Stimulated activated naive CD8-positive, alpha-beta T cell treated with anti-CD3 and anti-CD28 coated beads, Interleukin-15, amount 100 ng/mL, for 72 hours (primary cell): ENCODE results near the gene MN1.

Source experiments
- ATAC-seq: fragments of 150-1000 bp; cut with Tn5 transposase; 2 replicates; pipeline ENCODE4 v1.10.0; 2021; ENCODE audit warnings: mild to moderate bottlenecking, moderate library complexity
- DNase-seq, 2 donors: peaks; one replicate each; pipeline ENCODE4 v3.0.0; 2021 to 2022
- H3K27ac Mint-ChIP-seq, 2 donors: one replicate each; pipeline ENCODE4 v1.8.0; 2022; ENCODE audit warnings: mild to moderate bottlenecking in 2 of 2, mixed read lengths in 2 of 2, moderate library complexity in 2 of 2
- H3K27me3 Mint-ChIP-seq: one replicate; pipeline ENCODE4 v1.8.0; 2022; ENCODE audit warnings: mixed read lengths
- H3K4me1 Mint-ChIP-seq: one replicate; pipeline ENCODE4 v1.8.0; 2022; ENCODE audit warnings: mild to moderate bottlenecking, mixed read lengths
- H3K4me3 Mint-ChIP-seq, 2 donors: one replicate each; pipeline ENCODE4 v1.8.0; 2022; ENCODE audit warnings: mild to moderate bottlenecking in 2 of 2, mixed read lengths in 2 of 2, moderate library complexity in 1 of 2
- H3K9me3 Mint-ChIP-seq, 2 donors: one replicate each; pipeline ENCODE4 v1.8.0; 2022; ENCODE audit warnings: mixed read lengths in 2 of 2

The MN1 gene

GRCh38 chr22:27785831-27786230 is 15.7 kb downstream of the MN1 start:
- ATAC-seq (no peak), DNase-seq (no peak)
- H3K4me1 Mint-ChIP-seq, result peaks cover 7% of the 10 kb centered on the region
- H3K27me3 Mint-ChIP-seq, result peaks cover 32% of the 10 kb centered on the region
- H3K9me3 Mint-ChIP-seq, result no peaks in the 10 kb centered on the region
- H3K4me3 Mint-ChIP-seq, result no peak overlapping the region
- H3K27ac Mint-ChIP-seq, result no peak overlapping the region

DNA sequence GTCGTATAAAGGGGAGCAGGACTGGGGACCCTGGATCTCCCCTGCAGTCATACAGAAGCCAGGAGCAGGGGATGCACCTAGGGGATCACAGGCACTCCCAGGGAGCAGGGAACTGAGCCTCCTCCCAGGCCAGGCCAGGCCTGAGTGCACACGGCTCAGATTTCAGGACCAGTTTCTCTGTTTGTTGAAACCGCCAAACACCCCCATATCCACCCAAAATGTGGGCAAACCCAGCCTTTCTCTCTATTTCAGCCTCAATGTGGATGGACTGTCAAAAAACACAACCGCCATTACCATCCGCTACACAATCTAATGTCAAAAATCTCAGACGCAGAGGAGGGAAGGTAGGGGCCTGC is 17.5 kb downstream of the MN1 start:
- Mint-ChIP-seq H3K27ac (no peak overlapping the region), H3K4me1 (peaks cover 7% of the 10 kb centered on the region), H3K9me3 (no peaks in the 10 kb centered on the region), H3K27me3 (peaks cover 32% of the 10 kb centered on the region), H3K4me3 (no peak overlapping the region)
- no peak for DNase-seq
- ATAC-seq, result no peak

GRCh38 chr22:27783436-27784119 is 18.0 kb downstream of the MN1 start:
- no peak overlapping the region for H3K4me3 Mint-ChIP-seq
- no peaks in the 10 kb centered on the region for H3K9me3 Mint-ChIP-seq
- no peak overlapping the region for H3K27ac Mint-ChIP-seq
- DNase-seq (no peak), ATAC-seq (no peak)
- H3K4me1 Mint-ChIP-seq, result peaks cover 7% of the 10 kb centered on the region
- H3K27me3 Mint-ChIP-seq, result peaks cover 34% of the 10 kb centered on the region

GRCh38 chr22:27782088-27782487 is 19.5 kb downstream of the MN1 start:
- DNase-seq (no peak), ATAC-seq (no peak)
- H3K4me3 Mint-ChIP-seq, result no peak overlapping the region
- H3K4me1 Mint-ChIP-seq, result peaks cover 7% of the 10 kb centered on the region
- H3K27me3 Mint-ChIP-seq, result peaks cover 49% of the 10 kb centered on the region
- no peaks in the 10 kb centered on the region for H3K9me3 Mint-ChIP-seq
- no peak overlapping the region for H3K27ac Mint-ChIP-seq

GRCh38 chr22:27780161-27780575 is 21.4 kb downstream of the MN1 start:
- peaks cover 50% of the 10 kb centered on the region for H3K27me3 Mint-ChIP-seq
- H3K9me3 Mint-ChIP-seq, result no peaks in the 10 kb centered on the region
- ATAC-seq (no peak), DNase-seq (no peak)
- H3K27ac Mint-ChIP-seq, result no peak overlapping the region
- H3K4me3 Mint-ChIP-seq, result no peak overlapping the region
- peaks cover 2% of the 10 kb centered on the region for H3K4me1 Mint-ChIP-seq

DNA sequence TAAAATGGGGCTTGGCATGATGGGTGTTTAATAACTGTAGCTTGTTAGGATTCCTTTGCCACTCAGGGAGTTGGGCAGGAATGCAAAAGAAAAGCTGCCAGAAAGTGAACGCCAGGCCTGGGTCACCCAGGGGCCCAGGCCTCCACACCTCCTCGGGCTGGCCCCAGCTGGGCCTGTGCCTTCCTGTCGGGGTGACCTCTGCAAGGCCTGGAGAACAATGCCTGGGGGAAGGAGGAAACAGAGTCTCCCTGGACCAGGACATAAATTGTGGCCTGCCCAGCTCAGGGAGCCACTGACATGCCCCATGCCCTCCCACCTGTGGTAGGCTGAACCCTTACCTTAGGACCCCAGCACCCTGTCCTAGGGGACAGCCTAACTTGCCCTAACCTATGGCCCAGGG is 21.9 kb downstream of the MN1 start:
- no peaks in the 10 kb centered on the region for H3K9me3 Mint-ChIP-seq
- ATAC-seq, result no peak
- H3K27ac Mint-ChIP-seq, result no peak overlapping the region
- no peak for DNase-seq
- H3K4me3 Mint-ChIP-seq, result no peak overlapping the region
- peaks cover 44% of the 10 kb centered on the region for H3K27me3 Mint-ChIP-seq
- H3K4me1 Mint-ChIP-seq, result no peaks in the 10 kb centered on the region

DNA sequence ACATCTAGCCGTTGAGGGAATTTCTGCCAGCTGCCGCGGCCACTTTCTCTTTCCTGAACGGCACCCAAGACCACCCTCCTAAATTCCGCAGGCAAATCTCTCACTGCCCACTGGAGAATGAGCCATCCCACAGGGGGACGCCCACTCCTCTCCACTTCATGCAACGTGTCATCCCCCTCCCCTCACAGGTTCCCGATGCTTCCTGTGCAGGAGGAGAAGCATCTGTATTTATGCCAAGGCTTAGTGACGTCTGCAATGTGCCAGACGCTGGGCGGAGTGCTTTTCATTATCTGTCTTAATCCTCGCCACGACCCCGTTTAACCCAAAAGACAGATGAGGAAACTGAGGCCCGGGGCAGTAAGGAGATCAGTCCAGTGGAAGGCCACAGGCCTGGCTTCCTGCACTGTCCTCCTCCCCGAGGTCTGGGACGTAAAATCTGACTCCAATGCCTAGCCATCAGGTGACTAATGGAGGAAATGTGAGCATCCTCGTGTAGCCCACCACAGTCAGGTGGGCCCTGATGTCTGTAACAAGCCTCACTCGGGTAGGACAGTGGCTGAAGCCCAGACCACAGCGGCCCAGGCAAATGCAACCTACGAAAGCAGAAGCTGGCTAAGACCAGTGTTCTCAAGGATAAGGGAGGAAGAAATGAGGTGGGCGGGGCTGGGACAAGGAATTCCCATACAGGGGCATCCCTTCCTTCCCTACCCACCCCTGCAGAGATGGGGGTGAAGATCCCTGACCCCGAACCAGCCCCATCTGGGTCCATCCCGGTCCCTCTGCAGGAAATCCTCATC is 23.1 kb downstream of the MN1 start:
- DNase-seq (no peak), ATAC-seq (no peak)
- H3K27me3 Mint-ChIP-seq, result peaks cover 35% of the 10 kb centered on the region
- no peaks in the 10 kb centered on the region for H3K9me3 Mint-ChIP-seq
- no peaks in the 10 kb centered on the region for H3K4me1 Mint-ChIP-seq
- no peak overlapping the region for H3K4me3 Mint-ChIP-seq
- H3K27ac Mint-ChIP-seq, result no peak overlapping the region

DNA sequence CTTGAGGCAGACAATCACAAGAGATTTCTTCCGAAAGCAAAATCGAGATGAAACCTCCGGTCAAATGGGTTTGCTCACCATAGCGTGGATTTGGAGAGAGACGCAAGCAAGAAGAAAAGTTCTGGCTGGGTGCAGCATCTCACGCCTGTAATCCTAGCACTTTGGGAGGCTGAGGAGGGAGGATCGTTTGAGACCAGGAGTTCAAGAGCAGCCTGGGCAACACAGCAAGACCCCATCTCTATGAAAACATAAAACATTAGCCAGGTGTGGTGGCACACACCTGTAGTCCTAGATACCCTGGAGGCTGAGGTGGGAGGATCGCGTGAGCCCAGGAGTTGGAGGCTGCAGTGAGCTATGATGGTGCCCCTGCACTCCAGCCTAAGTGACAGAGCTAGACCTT is 24.4 kb downstream of the MN1 start:
- H3K9me3 Mint-ChIP-seq, result no peaks in the 10 kb centered on the region
- H3K27ac Mint-ChIP-seq, result no peak overlapping the region
- ATAC-seq (no peak), DNase-seq (no peak)
- peaks cover 35% of the 10 kb centered on the region for H3K27me3 Mint-ChIP-seq
- H3K4me1 Mint-ChIP-seq, result no peaks in the 10 kb centered on the region
- H3K4me3 Mint-ChIP-seq, result no peak overlapping the region

DNA sequence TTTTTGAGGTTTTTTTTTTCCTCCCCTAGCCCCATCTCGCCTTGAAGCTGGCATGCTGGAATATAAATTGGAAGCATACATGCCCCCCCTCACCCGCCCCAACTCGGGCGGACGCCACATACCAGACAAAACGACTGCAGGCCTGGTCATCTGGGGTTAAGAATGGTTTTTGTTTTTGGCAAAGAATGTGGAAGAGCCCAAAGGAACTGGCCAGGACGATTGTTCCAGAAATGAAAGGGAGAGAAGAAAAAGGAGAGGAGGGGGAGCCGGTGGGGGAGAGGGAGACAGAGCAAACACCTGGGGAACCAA is 25.0 kb downstream of the MN1 start:
- Mint-ChIP-seq H3K9me3 (no peaks in the 10 kb centered on the region), H3K27me3 (peaks cover 35% of the 10 kb centered on the region), H3K4me3 (no peak overlapping the region), H3K27ac (no peak overlapping the region), H3K4me1 (no peaks in the 10 kb centered on the region)
- ATAC-seq, result no peak
- DNase-seq, result no peak

GRCh38 chr22:27775758-27776649 is 25.6 kb downstream of the MN1 start:
- H3K27me3 Mint-ChIP-seq, result peaks cover 35% of the 10 kb centered on the region
- H3K4me3 Mint-ChIP-seq, result no peak overlapping the region
- ATAC-seq (no peak), DNase-seq (no peak)
- H3K9me3 Mint-ChIP-seq, result no peaks in the 10 kb centered on the region
- H3K4me1 Mint-ChIP-seq, result no peaks in the 10 kb centered on the region
- peak overlapping the region in 1 of 2 donors; percentile 24 for H3K27ac Mint-ChIP-seq

- DNase-seq (no peak), ATAC-seq (no peak)
- peak overlapping the region in 1 of 2 donors; percentile 24 for H3K27ac Mint-ChIP-seq
- H3K9me3 Mint-ChIP-seq, result no peaks in the 10 kb centered on the region
- no peak overlapping the region for H3K4me3 Mint-ChIP-seq
- H3K27me3 Mint-ChIP-seq, result peaks cover 35% of the 10 kb centered on the region
- no peaks in the 10 kb centered on the region for H3K4me1 Mint-ChIP-seq
Observed at GRCh38 chr22:27775087-27775698, 26.4 kb downstream of the MN1 start.

GRCh38 chr22:27774200-27774599 is 27.4 kb downstream of the MN1 start:
- no peak overlapping the region for H3K4me3 Mint-ChIP-seq
- peaks cover 35% of the 10 kb centered on the region for H3K27me3 Mint-ChIP-seq
- no peaks in the 10 kb centered on the region for H3K4me1 Mint-ChIP-seq
- ATAC-seq (no peak), DNase-seq (no peak)
- no peaks in the 10 kb centered on the region for H3K9me3 Mint-ChIP-seq
- no peak overlapping the region for H3K27ac Mint-ChIP-seq

- peak overlapping the region in 1 of 2 donors; percentile 85 for H3K27ac Mint-ChIP-seq
- H3K4me1 Mint-ChIP-seq, result no peaks in the 10 kb centered on the region
- no peak for ATAC-seq
- DNase-seq, result no peak
- H3K4me3 Mint-ChIP-seq, result no peak overlapping the region
- no peaks in the 10 kb centered on the region for H3K9me3 Mint-ChIP-seq
- peaks cover 27% of the 10 kb centered on the region for H3K27me3 Mint-ChIP-seq
Observed at GRCh38 chr22:27772984-27773498, 28.5 kb downstream of the MN1 start.

- Mint-ChIP-seq H3K9me3 (no peaks in the 10 kb centered on the region), H3K4me3 (no peak overlapping the region), H3K4me1 (no peaks in the 10 kb centered on the region), H3K27ac (peak overlapping the region in 1 of 2 donors; percentile 49), H3K27me3 (peaks cover 20% of the 10 kb centered on the region)
- no peak for ATAC-seq
- no peak for DNase-seq
Observed at GRCh38 chr22:27772081-27772983, 29.2 kb downstream of the MN1 start.

GRCh38 chr22:27771637-27772036 is 29.9 kb downstream of the MN1 start:
- Mint-ChIP-seq H3K4me3 (no peak overlapping the region), H3K9me3 (no peaks in the 10 kb centered on the region), H3K27me3 (peaks cover 13% of the 10 kb centered on the region), H3K4me1 (no peaks in the 10 kb centered on the region), H3K27ac (no peak overlapping the region)
- ATAC-seq, result no peak
- no peak for DNase-seq
